Breast epithelium (tissue), 3 donors: ENCODE data around the gene NPRL2.

Experiments used
- POLR2A ChIP-seq: fragments of 450-650 bp; IDR thresholded peaks from one replicate; pipeline ENCODE4 v1.6.1; 2016; ENCODE audit warnings: antibody characterized with exemption, mild to moderate bottlenecking, moderate library complexity
- TF ChIP-seq, protein P1 (sequence below), 3 donors: fragments of 450-650 bp; IDR thresholded peaks; one replicate each; pipeline ENCODE4 v1.5.1; 2016 to 2017; ENCODE audit warnings: antibody characterized with exemption in 3 of 3, mild to moderate bottlenecking in 3 of 3, moderate library complexity in 3 of 3

DNA sequence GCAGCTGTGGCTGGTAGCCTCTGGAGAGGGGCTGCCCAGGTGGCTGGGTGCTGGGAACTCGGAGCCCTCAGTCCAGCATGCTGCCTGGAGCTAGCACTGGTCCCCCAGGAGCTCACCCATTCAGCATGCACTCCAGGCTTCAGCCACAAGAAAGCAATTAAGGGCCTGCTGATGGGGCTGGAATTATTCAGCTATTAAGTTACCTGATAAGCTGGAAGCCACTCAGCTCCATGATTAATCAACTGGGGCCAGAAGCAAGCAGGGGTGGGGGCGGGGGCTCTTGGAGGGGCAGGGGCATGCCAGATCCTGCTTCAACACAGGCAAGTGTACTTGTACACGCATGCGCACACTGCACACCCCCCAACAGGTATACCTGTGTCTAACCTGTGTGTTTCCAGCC is 30.8 kb upstream of the NPRL2 start:
- TF ChIP-seq, protein P1, sequence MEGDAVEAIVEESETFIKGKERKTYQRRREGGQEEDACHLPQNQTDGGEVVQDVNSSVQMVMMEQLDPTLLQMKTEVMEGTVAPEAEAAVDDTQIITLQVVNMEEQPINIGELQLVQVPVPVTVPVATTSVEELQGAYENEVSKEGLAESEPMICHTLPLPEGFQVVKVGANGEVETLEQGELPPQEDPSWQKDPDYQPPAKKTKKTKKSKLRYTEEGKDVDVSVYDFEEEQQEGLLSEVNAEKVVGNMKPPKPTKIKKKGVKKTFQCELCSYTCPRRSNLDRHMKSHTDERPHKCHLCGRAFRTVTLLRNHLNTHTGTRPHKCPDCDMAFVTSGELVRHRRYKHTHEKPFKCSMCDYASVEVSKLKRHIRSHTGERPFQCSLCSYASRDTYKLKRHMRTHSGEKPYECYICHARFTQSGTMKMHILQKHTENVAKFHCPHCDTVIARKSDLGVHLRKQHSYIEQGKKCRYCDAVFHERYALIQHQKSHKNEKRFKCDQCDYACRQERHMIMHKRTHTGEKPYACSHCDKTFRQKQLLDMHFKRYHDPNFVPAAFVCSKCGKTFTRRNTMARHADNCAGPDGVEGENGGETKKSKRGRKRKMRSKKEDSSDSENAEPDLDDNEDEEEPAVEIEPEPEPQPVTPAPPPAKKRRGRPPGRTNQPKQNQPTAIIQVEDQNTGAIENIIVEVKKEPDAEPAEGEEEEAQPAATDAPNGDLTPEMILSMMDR (IDR thresholded peaks at IDR 0.05) = no peak
- no peak for TF ChIP-seq POLR2A
